Heart left ventricle (tissue), 13 donors: ENCODE results near the gene IL26.

ENCODE experiments used
- POLR2A ChIP-seq, 2 donors: fragments of 450-650 bp; IDR thresholded peaks; one replicate each; pipeline ENCODE4 v1.6.1; 2017; ENCODE audit warnings: antibody characterized with exemption in 2 of 2, mild to moderate bottlenecking in 2 of 2, moderate library complexity in 2 of 2
- TF ChIP-seq, protein P1 (sequence below), 12 donors: fragments of 200-600 bp; sonication (generic) in 4 of 12; IDR thresholded peaks; one replicate each; pipeline versions ENCODE4 v1.5.0 to v1.8.0; 2018 to 2022; ENCODE audit warnings: antibody characterized with exemption in 12 of 12, mild to moderate bottlenecking in 5 of 12
- donor health status: ischemic (EF 13 %, LVEDD 7.1; RV severe dilation, severe dysfunction).
- donor health status: DM: no; HTN: yes; CAD: no.
- donor health status: DM: no; HTN: no; CAD: no.
- donor health status: ischemic (EF 25% LVEDD 6.9; RV normal size, moderate dysfunction).
- donor health status: ischemic (EF 25% LVEDD 5.7; RV mildly dilated, moderate dysfunction).
- donor health status: ischemic (EF 35%, LVEDD 5.7; RV mildly dilated, moderate dysfunction).
- donor health status: nonischemic (EF 11% LVEDD 7.7; RV severe dilation, severe dysfunction).
- donor health status: DM: yes; HTN: yes; CAD: no.
- donor health status: PGD.
- donor health status: ischemic (EF 29% LVEDD 5.4; RV normal size, mild dysfunction).
- donor health status: nonischemic (EF 23%, LVEDD 6.1; RV moderate dilation, normal function).

DNA sequence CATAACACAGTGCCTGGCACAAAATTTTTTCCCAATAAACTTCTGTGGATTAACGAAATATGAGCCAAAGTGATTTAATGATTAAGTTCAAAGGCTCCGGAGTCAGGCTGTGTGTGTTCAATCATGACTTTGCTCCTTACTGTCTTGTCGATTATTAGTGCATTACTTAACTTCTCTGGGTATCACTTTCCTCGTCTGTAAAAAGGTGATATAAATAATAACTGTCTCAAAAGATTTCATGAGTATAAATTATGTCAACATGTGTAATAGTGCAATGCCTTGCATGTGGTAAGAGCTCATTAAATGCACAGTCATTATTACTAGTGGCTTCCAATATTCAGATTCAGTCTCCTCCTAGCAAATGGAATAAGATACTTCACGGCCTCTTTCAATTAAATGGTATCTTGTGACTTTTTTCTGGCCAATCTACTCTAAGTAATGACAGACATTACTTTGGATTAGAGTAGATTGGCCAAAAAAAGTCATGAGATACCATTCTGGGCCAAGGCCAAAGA lies 59.2 kb downstream of the IL26 start:
- TF ChIP-seq, protein P1, sequence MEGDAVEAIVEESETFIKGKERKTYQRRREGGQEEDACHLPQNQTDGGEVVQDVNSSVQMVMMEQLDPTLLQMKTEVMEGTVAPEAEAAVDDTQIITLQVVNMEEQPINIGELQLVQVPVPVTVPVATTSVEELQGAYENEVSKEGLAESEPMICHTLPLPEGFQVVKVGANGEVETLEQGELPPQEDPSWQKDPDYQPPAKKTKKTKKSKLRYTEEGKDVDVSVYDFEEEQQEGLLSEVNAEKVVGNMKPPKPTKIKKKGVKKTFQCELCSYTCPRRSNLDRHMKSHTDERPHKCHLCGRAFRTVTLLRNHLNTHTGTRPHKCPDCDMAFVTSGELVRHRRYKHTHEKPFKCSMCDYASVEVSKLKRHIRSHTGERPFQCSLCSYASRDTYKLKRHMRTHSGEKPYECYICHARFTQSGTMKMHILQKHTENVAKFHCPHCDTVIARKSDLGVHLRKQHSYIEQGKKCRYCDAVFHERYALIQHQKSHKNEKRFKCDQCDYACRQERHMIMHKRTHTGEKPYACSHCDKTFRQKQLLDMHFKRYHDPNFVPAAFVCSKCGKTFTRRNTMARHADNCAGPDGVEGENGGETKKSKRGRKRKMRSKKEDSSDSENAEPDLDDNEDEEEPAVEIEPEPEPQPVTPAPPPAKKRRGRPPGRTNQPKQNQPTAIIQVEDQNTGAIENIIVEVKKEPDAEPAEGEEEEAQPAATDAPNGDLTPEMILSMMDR (IDR thresholded peaks at IDR 0.05), result no peak
- no peak for TF ChIP-seq POLR2A (IDR thresholded peaks at IDR 0.05)
